HG02678 (cell line): ENCODE results near the gene TMA7.

ENCODE experiments used
- ATAC-seq: cut with Tn5 transposase; IDR thresholded peaks from one replicate; pipeline ENCODE4 v1.9.1; 2021; ENCODE audit warnings: mild to moderate bottlenecking, moderate library complexity; ENCODE audit not compliant: unreplicated experiment

TMA7 gene

GRCh38 chr3:48408823-48409281 is 31.2 kb upstream of the TMA7 start:
- ATAC-seq: no peak

- ATAC-seq: no peak
Observed at GRCh38 chr3:48409291-48410201, 30.5 kb upstream of the TMA7 start.

- ATAC-seq: no peak
Observed at GRCh38 chr3:48410205-48411040, 29.6 kb upstream of the TMA7 start.

- ATAC-seq: no peak
Observed at GRCh38 chr3:48411041-48411588, 28.9 kb upstream of the TMA7 start.

GRCh38 chr3:48411606-48412374 is 28.3 kb upstream of the TMA7 start:
- ATAC-seq: no peak

- no peak for ATAC-seq
Observed at GRCh38 chr3:48412375-48413001, 27.6 kb upstream of the TMA7 start.

GRCh38 chr3:48413086-48413485 is 27.0 kb upstream of the TMA7 start:
- ATAC-seq: no peak

GRCh38 chr3:48413611-48414010 is 26.4 kb upstream of the TMA7 start:
- ATAC-seq: no peak

GRCh38 chr3:48414376-48415250 is 25.4 kb upstream of the TMA7 start:
- ATAC-seq: no peak

GRCh38 chr3:48415251-48415953 is 24.7 kb upstream of the TMA7 start:
- ATAC-seq: no peak

- no peak for ATAC-seq
Observed at GRCh38 chr3:48416091-48416505, 24.0 kb upstream of the TMA7 start.

GRCh38 chr3:48416546-48416945 is 23.5 kb upstream of the TMA7 start:
- ATAC-seq: no peak

- no peak for ATAC-seq
Observed at GRCh38 chr3:48417529-48418108, 22.4 kb upstream of the TMA7 start.

GRCh38 chr3:48418140-48418539 is 21.9 kb upstream of the TMA7 start:
- no peak for ATAC-seq

- no peak for ATAC-seq
Observed at GRCh38 chr3:48418651-48419050, 21.4 kb upstream of the TMA7 start.

GRCh38 chr3:48419149-48419548 is 20.9 kb upstream of the TMA7 start:
- ATAC-seq: no peak

- ATAC-seq: no peak
Observed at GRCh38 chr3:48419597-48419996, 20.5 kb upstream of the TMA7 start.

- ATAC-seq: no peak
Observed at GRCh38 chr3:48420561-48420960, 19.5 kb upstream of the TMA7 start.
